Stimulated activated CD4-positive, alpha-beta T cell treated with anti-CD3 and anti-CD28 coated beads, Interleukin-2, amount 100 ng/mL, for 4 hours (primary cell): ENCODE measurements around the gene SH3TC1.

Experiments
- DNase-seq: peaks from one replicate; pipeline ENCODE4 v3.0.0-alpha.2; 2020; ENCODE audit warnings: low read depth

The SH3TC1 gene

DNA sequence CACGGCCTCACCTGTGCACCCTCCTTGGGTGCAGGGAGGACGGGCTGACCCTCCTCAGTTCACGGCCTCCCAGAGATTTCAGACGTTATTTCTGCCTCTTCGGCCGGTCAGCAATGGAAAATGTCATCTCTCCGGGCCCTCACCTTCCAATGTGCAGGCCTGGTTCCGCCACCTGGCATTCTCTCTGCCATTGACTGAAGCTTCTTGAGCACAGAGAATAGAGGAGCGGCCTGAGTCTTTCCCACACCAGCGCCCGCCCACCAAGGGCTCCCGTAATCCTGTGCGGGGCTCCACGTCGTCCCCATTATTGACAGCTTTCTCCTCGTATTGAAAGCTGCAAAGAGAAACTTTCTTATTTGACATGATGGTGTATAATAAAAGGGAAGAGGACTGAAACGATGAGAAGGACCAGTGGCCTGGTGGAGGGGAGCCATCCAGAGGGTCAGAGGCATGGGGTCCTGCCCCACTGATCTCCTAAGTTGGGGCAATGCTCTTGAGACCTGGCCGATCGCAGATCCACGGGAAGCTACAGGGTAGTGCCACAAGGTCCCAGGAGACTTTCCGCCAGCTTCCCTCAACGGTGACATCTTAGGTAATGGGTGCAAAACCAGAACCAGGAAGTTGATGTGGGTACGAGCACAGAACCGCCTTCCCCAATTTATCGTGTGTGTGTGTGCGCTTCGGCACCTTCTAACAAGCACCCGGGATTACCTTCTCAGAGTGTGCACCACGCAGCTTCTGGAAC, 91.0 kb downstream of the SH3TC1 start:
- DNase-seq = no peak

DNA sequence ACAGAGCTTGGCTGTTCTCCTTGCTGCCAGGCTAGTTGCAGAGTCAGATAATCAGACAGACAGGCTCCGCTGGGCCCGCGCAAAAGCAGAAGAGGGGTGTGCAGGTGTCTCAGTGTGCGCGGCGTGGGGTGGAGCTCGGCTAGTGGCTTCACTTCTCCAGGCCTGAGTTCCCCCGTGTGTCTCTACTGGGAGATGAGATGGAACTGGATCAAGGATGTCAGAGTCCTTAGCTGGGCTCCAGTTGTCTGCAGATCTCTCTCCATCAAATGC, 91.5 kb downstream of the SH3TC1 start:
- DNase-seq = no peak
